Kidney epithelial cell (primary cell): Measurements from ENCODE around the gene GBP4. TPM values are rescaled to one million over a fixed set of nuclear protein-coding genes. Genes with fewer than 3 reads are reported as not detected.
"Not testable (repeated sequence)": the region's sequence is repeated elsewhere in the genome, so short reads cannot be mapped to it uniquely, and the experiment has no call there.

Experiments used
- DNase-seq: peaks from one replicate; pipeline ENCODE4 v3.0.0-alpha.2; 2010; ENCODE audit warnings: low read depth
- H3K27me3 ChIP-seq: 2 replicates; pipeline ENCODE4 v1.6.0; 2011; ENCODE audit warnings: low read length; ENCODE audit not compliant: control insufficient read depth, insufficient read depth
- H3K36me3 ChIP-seq: 2 replicates; pipeline ENCODE4 v1.5.1; 2011; ENCODE audit warnings: low read length; ENCODE audit not compliant: control insufficient read depth, insufficient read depth
- H3K4me3 ChIP-seq: 2 replicates; pipeline ENCODE4 v1.5.1; 2011; ENCODE audit warnings: low read depth, mild to moderate bottlenecking, control low read depth, low read length
- CTCF ChIP-seq: IDR thresholded peaks from 2 replicates; pipeline ENCODE4 v1.5.1; 2011; ENCODE audit warnings: mild to moderate bottlenecking, moderate library complexity, low read length, control low read depth, inconsistent platforms; ENCODE audit not compliant: insufficient read depth, poor library complexity, severe bottlenecking
- total RNA-seq: library from RNA; depleted of rRNA; stranded (reverse); fragments of >200 nt; gene quantifications from 2 replicates; pipeline ENCODE4 v1.2.3, GENCODE V29; 2015

Gene GBP4
- total RNA-seq = 0.50 and 1.2 TPM in 2 replicates

- Histone ChIP-seq H3K36me3 (no peaks in the 10 kb centered on the region), H3K4me3 (peak within 1 kb of the TSS; percentile 32), H3K27me3 (no peaks in the 10 kb centered on the region)
- TF ChIP-seq CTCF = no peak
- peak; percentile 5 for DNase-seq
These were observed at the start of gene GBP4 for GRCh38 chr1:89198491-89199072. TSS of gene GBP4 (minus strand) at chr1:89198942. CDS start at chr1:89198834, 108 bp downstream.

GRCh38 chr1:89243046-89243445 lies 44.3 kb upstream of the GBP4 start:
- TF ChIP-seq CTCF = no peak
- Histone ChIP-seq H3K4me3 (no peak overlapping the region), H3K27me3 (no peaks in the 10 kb centered on the region), H3K36me3 (no peaks in the 10 kb centered on the region)
- no peak for DNase-seq

GRCh38 chr1:89221341-89221740 lies 22.6 kb upstream of the GBP4 start:
- TF ChIP-seq CTCF = no peak
- DNase-seq = no peak
- Histone ChIP-seq H3K4me3 (no peak overlapping the region), H3K27me3 (no peaks in the 10 kb centered on the region), H3K36me3 (no peaks in the 10 kb centered on the region)

- not testable (repeated sequence) for H3K4me3 ChIP-seq
These were observed 21.1 kb upstream of the GBP4 start for GRCh38 chr1:89219851-89220250.

GRCh38 chr1:89218941-89219340 lies 20.2 kb upstream of the GBP4 start:
- H3K4me3 ChIP-seq, H3K36me3 ChIP-seq, DNase-seq, H3K27me3 ChIP-seq: not testable (repeated sequence)

More at GRCh38 chr1:89219851-89220250, 21.1 kb upstream of the GBP4 start:
- not testable (repeated sequence) for DNase-seq, H3K36me3 ChIP-seq, H3K27me3 ChIP-seq

GRCh38 chr1:89213347-89213746 lies 14.6 kb upstream of the GBP4 start:
- DNase-seq = no peak

More at GRCh38 chr1:89213347-89213746, 14.6 kb upstream of the GBP4 start:
- Histone ChIP-seq H3K4me3 (no peak overlapping the region), H3K36me3 (no peaks in the 10 kb centered on the region), H3K27me3 (no peaks in the 10 kb centered on the region)
- no peak for TF ChIP-seq CTCF
